HG02571 (cell line): ENCODE measurements around the gene GLYR1.

ENCODE experiments used
- ATAC-seq: cut with Tn5 transposase; IDR thresholded peaks from one replicate; pipeline ENCODE4 v1.9.1; 2021; ENCODE audit warnings: mild to moderate bottlenecking, moderate library complexity; ENCODE audit not compliant: unreplicated experiment

GLYR1 gene

DNA sequence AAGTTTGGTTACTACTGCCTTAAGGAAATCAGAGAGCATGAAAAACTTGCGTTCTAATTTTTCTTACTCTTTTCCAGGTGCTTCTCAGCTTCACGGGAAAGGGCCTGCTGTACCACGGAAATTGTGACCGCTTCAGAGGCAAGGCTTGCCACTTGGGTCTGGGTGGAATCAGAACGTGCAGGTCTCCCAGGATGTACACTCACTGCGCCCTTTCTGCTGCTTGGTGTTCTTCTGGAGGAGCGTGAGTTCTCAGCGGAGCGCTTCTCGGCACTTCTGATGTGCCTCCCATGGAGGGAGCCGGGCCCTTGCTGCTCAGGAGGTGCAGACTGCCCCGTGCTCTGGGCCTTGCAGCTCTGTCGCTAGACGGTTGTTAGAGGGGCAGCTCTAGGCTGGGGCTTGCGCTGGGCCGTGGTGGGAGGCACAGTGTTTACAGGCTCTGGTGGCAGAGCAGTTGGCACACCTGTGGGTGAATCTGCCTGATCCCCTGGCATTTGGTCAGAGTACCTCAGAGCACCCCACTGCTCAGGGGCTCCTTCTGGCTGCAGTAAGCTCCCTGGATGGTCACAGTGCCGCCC is 33.0 kb upstream of the GLYR1 start:
- ATAC-seq = no peak

DNA sequence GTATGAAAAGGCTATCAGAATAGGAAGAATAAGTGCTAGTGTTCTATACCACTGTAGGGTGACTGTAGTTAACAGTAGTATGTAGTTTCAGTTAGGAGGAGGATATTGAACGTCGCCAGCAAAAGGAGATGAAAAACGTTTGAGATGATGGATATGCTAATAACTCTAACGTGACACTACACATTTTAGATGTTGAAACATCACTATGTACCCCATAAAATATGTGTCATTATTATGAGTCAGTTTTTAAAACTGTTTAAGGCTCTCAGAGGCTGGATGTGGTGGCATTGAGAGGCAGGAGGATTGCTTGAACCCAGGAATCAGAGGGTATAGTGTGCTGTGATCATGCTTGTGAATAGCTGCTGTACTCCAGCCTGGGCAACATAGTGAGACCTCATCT is 32.0 kb upstream of the GLYR1 start:
- ATAC-seq = no peak

DNA sequence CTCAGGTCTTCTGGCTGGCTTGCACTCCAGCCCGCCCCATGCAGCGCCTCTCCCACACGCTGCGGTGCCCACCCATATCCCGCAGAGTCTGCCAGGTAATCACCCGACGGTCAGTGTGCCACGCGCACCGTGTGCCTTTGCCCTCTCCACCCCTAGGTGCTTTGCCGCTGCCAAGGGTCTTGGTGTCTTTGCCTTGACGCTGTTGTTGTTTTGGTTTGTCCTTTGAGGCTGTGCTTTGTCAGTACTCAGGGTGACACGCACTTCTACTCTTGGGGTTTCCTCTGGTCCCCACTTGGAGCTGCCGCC is 30.2 kb upstream of the GLYR1 start:
- no peak for ATAC-seq

DNA sequence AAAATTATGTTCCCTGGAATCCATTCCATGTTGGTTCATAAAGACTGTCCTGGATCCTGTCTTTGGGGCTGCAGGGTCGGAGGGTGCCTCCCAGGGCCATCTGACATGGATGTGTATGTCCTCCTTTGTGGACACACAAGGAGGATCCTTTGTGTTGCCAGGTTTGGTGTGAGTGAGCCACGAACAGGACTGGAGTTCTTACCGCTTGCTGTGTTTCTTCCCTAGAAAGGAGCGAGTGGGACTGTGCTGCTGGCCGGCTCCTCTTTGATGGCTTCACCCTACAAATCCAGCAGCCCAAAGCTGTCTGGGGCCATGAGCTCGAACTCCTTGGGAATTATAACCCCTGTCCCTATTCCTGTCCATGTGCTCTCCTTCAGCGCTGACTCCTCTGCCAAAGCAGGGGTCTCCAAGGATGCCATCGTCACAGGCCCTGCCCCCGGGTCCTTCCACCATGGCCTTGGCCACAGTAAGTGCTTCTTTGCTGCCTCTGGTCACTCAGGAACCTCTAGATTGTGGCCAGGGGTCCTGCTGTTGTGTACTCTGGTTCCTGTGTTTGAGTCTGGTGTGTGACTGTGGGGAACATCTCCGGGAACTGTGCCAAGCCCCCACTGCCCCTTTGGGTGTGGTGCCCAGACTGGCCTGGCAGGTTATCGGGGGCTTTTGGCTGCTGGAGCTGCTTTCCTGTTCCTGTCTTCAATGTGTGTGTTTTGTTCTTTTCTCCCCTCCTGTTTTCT is 29.7 kb upstream of the GLYR1 start:
- no peak for ATAC-seq

DNA sequence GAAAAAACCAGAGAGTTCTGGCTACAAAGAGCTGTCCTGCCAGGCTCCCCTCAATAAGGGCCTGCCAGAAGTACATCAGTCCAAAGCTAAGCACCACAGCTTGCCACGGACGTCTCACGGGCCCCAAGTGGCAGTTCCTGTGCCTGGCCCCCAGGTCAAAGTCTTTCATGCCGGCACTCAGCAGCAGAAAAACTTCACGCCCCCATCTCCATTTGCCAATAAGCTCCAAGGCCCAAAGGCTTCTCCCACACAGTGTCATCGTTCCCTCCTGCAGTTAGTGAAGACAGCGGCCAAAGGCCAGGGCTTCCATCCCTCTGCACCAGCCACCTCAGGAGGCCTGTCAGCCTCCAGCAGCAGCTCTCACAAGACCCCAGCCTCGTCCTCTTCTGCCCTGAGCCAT is 27.6 kb upstream of the GLYR1 start:
- ATAC-seq = no peak

DNA sequence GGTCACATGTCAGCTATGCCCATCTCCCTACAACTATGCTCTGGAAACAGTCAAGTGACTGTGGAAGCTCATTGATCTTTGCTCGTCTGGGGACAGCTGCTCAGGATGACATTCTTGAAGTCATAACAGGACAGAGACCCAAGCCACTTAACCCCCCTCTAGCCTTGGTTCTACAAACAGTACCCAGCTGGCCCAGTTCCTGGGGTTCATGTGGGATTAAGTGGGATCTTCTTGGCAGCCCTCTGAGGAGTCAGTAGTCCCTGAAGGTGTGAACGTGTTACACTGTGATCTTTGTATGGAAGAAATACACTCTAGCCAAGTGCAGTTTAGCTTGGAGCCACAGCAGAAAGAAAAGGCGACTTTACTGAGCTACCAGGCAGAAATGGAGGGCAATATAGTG is 26.0 kb upstream of the GLYR1 start:
- no peak for ATAC-seq

DNA sequence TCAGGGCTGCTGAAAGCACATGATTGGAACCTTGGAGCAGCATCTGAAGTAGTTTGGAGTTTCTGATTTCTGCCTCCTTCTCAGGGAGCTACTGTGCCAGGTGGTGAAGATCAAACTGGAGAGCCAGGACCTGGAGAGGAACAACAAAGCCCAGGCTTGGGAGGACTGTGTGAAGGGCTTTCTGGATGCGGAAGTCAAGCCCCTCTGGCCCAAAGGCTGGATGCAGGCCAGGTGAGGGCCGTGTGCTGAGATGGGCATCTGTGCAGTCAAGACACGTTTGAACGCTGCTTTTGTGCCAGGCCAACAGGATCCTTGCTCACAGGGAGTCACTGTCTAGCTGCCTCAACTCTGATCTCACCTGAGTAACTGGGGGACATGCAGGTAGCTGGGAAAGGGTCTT is 24.0 kb upstream of the GLYR1 start:
- ATAC-seq = no peak

DNA sequence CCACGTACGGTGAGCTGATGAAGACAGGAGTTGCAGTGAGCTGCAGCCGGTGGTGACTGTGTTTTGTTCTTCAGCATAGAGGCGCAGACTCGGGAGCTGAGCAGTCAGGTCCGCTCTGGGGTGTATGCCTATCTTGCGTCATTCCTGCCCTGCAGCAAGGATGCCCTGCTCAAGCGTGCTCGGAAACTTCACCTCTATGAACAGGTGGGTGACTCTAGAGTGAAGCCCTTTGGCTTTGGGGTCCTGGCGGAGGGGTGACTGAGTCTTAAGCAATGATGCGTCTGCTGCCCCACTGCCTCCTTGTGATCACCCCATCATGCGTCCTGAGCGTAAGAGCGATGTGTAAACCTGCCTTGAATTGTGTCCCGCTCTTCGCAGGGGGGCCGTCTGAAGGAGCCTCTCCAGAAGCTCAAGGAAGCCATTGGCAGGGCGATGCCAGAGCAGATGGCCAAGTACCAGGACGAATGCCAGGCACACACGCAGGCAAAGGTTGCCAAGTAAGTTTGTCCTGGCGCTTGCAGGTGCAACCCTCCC is 23.1 kb upstream of the GLYR1 start:
- no peak for ATAC-seq

DNA sequence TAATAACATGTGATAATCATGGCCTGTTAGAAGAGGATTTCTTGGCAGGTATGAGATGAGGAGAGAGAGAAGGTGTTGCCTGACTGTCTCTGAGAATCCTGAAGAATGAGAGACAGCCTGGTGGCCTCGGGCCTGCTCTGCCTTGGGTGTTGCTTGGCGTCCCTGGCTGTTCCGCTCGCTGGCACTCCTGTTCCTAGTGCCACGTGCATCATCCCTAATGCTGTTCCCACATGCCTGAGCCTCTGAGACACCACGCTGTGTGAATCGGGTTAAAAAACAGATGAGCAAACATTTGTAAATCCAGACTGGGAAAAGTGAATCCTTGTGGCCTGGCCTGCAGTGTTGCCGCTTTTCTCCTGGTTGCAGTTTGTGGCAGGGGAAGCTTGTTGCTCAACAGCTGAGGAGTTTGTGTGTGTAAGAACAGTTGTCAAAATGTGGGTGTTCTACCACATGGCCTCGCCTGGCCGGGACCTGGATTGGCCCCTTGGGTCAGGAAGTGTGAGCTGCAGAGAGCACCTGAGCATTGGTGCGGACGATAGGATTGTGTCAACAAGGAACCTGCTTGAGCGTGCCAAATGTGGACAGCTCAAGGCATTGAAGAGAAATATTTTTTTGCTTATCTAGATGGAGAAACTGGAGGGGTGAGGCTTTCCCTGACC is 22.2 kb upstream of the GLYR1 start:
- no peak for ATAC-seq

DNA sequence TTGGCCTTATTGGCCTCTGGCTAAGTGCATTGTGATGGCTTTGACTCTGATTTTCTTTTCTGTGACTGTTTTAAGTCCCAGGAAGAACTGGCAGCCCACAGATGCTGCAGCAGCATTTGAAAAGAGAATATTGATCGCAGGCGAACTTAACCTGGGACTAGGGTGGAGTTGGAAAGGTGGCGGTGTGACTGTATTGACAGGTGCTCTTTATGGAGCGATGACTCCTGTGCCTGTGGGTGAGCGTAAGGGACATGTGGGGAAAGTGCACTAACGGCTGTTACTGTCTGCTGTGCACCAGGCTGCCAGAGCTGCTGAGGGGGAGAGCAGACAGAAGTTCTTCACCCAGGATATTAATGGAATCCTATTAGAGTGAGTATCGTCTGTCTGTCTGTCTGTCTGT is 21.4 kb upstream of the GLYR1 start:
- no peak for ATAC-seq

DNA sequence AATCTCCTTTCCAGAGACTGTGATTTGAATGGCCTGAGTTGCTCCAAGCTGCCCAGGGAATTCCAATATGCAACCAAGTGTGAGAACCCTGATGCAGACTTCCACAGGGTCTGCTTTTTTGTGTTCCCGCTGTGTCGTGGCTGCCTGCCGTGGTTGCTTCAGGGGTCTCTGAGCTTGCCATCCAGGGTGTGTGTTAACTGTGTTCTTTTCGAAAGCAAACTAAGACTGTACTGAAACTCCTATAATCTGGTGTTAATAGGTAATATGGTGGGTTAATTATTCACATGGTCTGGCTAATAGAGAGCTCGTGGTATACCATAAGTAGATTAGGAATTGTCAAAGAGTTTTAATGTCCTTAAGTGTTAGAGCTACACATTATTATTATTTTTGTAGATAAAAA is 20.9 kb upstream of the GLYR1 start:
- no peak for ATAC-seq

DNA sequence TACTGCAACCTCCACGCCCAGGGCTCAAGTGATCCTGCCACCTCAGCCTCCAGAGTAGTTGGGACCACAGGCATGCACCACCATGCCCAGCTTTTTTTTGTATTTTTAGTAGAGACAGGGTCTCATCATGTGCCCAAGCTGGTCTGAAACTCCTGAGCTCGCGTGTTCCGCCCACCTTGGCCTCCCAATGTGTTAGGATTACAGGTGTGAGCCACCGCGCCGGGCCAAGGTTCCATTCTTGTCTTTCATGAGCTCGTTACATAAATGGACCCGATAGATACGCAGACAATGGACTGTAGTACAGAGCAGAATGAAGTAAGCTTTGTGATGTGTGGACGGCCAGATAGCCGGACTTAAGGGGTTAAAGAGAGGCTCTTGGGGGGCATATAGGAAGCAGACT is 19.5 kb upstream of the GLYR1 start:
- ATAC-seq = no peak

DNA sequence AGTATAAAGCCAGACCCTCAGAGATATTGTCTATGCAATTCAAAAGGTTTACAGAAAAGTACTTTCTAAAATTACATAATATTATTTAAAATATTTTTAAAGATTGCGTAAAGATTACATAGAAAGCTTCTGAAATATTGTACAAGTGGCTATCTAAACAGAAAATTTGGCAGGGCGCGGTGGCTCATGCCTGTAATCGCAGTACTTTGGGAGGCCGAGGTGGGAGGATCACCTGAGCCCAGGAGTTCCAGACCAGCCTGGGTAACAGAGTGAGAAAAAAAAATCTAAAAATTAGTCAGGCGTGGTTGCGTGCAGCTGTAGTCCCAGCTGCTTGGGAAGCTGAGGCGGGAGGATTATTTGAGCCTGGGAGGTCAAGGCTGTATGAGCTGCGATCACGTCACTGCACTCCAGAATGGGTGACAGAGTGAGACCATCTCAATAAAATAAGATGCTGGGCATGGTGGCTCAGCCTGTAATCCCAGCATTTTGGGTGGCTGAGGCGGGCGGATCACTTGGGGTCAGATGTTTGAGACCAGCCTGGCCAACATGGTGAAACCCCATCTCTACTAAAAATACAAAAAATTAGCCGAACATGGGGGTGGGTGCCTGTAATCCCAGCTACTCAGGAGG is 18.3 kb upstream of the GLYR1 start:
- ATAC-seq = no peak

DNA sequence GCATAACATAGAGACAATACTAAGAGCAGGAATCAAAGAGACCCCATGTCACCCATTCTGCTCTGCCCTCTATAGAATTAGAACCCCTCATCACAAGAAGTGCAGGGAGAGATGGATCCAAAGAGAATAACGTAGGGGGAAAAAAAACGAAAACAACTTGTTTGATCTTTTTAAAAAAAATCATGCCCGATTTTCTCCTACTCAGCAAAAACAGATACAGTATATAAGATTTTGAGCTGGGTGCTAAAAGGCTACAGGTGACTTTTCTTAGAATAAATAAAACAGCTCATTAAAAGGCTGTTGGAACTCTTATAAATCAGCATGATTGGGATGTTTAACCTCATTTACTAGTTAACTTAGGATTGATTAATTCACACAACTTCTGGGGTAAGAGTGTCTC is 17.6 kb upstream of the GLYR1 start:
- no peak for ATAC-seq

DNA sequence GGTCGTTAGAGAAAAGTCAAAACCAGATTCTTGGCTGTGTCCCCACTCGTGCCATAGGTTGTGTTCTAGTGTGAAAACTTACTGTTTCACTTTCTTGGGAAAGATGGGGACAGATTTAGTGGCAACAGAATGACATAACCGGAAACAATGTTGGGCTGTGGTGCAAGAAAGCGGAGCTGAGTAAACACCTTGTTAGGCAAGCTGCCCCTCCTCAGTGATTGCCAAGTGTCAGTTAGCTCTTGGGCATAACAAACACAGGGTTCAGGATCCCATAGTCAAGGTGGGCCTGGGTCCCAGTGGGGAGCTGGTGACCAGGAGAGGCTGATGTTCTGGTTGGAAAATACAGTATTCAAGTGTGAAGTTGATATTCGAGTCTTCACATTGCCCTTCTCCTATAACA is 15.6 kb upstream of the GLYR1 start:
- ATAC-seq = no peak

DNA sequence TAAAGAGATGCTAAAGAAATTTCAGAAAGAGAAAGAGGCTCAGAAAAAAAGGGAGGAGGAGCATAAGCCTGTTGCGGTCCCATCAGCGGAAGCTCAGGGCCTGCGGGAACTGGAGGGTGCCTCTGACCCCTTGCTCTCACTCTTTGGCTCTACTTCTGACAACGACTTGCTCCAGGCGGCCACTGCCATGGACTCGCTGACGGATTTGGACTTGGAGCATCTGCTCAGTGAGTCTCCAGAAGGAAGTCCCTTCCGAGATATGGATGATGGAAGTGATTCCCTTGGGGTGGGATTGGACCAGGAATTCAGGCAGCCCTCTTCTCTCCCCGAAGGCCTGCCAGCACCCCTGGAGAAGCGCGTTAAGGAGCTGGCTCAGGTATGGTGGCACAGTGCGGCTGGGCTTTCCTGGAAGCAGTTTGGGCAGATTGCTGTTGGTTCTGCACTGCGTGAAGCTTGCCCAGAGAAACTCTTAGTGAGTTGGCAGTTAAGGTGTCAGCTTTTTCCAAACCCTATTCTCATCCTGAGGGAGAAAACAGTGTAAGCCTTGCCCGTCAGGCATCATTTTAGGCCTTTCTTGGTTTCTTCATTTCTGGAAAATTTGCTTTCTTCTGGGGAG is 13.7 kb upstream of the GLYR1 start:
- ATAC-seq = no peak

DNA sequence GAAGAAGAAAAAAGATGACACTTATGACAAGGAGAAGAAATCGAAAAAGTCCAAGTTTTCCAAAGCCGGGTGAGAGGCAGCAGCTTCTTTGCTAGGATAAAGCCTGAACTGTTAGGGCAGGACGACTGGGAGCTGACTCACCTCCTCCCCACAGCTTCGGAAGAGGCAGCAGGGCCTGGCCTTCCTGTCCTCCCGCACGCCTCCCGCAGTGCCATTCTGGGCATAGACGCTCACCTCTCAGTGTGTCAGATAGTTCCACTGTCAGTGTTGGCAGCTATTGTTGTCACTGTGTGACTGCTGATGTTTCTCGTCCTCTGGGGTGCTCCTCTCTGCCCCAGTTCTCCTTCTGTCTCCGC is 12.8 kb upstream of the GLYR1 start:
- no peak for ATAC-seq

DNA sequence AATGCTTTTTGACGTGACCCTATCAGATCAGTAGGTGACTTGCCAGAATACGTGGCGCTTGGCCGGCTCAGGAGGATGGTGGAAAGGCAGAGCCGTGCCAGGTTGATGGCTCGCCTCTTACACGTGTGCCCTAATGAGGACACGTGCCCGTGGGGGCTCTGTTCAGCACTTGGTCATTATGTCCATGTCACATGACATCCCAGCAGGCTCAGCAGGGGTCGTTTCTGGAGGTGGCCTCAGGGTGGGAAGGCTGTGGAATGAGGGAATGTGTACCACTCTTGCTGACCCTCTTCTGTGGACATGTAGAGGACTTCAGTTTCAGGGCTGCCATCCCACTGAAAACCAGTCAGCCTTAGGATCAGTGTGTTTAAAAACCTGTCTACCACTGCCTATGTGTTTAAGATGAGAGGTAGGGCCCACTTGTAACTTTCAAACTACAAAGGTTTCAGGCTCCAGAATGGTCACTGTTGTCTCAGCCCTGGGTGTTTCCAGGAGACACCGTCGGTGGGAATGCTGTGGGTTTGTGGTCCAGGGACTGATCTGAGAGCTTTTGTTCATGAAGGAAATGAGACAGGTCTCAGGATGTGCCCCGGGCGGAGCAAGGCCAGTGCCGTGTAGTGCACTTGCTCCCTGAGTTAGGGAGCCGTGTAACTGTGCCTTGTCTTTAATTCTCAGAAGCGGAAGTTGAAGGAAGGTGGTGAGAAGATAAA is 12.3 kb upstream of the GLYR1 start:
- ATAC-seq = no peak

DNA sequence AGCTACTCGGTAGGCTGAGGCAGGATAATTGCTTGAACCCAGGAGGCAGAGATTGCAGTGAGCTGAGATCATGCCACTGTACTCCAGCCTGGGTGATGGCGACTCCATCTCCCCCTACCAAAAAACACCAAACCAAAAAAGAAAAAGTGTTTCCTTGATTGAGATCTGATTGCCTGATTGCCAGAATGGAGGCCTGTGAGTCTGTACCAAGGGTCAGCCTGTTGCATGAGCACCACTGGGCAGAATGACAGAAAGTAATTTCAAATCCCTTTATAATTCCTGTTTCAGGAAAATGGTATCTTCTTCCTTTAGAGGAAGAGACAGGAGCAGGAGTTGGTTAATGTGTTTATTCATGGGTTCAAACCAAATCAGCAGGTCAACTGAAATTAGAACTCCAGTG is 8.7 kb upstream of the GLYR1 start:
- ATAC-seq = no peak

DNA sequence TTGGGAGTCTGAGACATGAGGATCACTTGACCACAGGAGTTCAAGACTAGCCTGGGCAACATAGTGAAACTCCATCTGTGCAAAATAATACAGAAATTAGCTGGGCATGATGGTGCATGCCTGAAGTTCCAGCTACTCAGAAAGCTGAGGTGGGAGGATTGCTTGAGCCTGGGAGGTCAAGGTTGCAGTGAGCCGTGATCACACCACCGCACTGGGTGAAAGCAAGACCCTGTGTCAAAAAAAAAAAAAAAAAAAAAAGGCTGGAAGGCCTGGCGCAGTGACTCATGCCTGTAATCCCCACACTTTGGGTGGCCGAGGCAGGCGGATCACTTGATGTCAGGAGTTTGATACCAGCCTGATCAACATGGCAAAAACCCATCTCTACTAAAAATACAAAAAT is 8.3 kb upstream of the GLYR1 start:
- ATAC-seq = no peak

DNA sequence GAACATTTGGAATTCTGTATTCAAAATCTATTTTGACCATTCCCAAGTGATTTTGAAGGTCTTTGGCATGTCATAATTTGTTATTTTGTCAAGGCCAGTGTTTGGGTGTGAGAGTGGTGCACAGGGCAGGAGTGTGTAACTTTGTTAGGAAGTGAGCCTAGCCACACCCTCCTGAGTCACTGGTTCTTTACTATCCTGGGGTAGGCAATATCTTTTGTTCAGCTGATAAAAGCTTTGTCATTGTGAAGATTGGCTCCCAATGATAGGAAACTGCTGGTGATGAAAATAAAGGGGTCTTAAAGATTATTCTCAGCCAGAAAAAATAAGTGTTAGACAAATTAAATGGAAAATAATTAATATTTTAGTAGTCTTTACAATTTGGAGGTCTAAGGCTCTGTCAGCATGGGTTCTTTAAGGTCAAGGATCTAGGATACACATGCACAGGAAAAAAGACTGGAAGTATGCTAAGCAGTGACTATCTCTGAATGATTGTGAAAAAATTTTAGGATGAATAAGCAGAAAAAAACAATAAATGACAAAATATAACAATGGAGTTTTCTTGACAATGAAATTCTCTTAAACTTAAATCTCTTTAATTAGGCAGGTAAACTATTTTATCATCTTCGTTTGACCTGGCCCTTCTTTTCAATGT is 5.3 kb upstream of the GLYR1 start:
- no peak for ATAC-seq
